ENCODE measurements around the gene DCANP1. TPM values are rescaled to one million over a fixed set of nuclear protein-coding genes. Genes with fewer than 3 reads are reported as not detected.

DCANP1 gene
- total RNA-seq, 1 experiment from 2014 or later: not detected

DNA sequence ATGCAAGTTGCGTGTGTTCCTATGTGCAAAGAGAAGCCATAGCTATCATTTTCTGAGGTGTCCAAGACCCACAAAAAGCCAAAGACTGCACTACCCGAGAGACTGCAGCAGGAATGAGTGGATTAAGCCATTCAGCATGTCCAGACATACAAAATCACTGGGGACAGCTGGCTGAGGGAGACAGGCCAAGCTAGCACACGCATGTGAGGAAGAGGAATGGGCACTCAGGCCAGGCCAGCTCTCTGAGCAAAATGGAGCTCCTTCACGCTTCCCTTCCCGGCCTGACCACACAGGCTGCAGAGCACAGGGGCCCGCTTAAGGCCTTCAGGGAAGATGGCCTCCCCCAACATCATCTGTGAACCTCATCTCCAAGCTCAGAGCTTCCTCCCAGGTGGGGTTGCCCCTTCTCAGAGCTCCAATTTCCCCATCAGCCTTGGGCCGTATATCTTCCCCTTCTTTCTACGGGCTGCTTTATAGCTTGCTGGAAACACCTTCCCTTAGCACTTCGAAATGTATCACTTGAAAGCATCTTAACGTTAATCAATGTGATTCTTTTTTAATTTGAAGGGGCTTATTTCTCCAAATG lies 8.4 kb downstream of the DCANP1 start (continued):
- TF ChIP-seq, protein P1, sequence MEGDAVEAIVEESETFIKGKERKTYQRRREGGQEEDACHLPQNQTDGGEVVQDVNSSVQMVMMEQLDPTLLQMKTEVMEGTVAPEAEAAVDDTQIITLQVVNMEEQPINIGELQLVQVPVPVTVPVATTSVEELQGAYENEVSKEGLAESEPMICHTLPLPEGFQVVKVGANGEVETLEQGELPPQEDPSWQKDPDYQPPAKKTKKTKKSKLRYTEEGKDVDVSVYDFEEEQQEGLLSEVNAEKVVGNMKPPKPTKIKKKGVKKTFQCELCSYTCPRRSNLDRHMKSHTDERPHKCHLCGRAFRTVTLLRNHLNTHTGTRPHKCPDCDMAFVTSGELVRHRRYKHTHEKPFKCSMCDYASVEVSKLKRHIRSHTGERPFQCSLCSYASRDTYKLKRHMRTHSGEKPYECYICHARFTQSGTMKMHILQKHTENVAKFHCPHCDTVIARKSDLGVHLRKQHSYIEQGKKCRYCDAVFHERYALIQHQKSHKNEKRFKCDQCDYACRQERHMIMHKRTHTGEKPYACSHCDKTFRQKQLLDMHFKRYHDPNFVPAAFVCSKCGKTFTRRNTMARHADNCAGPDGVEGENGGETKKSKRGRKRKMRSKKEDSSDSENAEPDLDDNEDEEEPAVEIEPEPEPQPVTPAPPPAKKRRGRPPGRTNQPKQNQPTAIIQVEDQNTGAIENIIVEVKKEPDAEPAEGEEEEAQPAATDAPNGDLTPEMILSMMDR (IDR thresholded peaks at IDR 0.05 in 2 of 3, conservative IDR thresholded peaks at IDR 0.05 in 1 of 3; ENCODE audit: borderline replicate concordance in 1 of 3, insufficient read depth in 1 of 3, low read depth in 2 of 3, low read length in 2 of 3): no peak
- TF ChIP-seq ATF3 (IDR thresholded peaks at IDR 0.05) (no peak), CBX3 (IDR thresholded peaks at IDR 0.05; ENCODE audit: low read depth) (no peak), EZH2phosphoT487 (IDR thresholded peaks at IDR 0.05; ENCODE audit: borderline replicate concordance) (no peak)

GRCh38 chr5:135437796-135438560 lies 9.2 kb downstream of the DCANP1 start:
- peak; percentile 79 for ATAC-seq
- peaks cover 10 to 17% of the 10 kb centered on the region in 2 experiments; a peak in 3 of 4 replicates for H3K4me1 ChIP-seq (ENCODE audit: control insufficient read depth in 1 of 2, insufficient read depth in 2 of 2, low read length in 2 of 2)
- no peaks in the 10 kb centered on the region for H3K36me3 ChIP-seq (ENCODE audit: control insufficient read depth in 1 of 2, insufficient read depth in 2 of 2, low read length in 2 of 2)
- TF ChIP-seq CEBPB (IDR thresholded peaks at IDR 0.05; ENCODE audit: low read depth) (no peak), EZH2phosphoT487 (IDR thresholded peaks at IDR 0.05; ENCODE audit: borderline replicate concordance) (no peak), ZNF274 (IDR thresholded peaks at IDR 0.05; ENCODE audit: low read depth, low read length) (no peak), EZH2 (IDR thresholded peaks at IDR 0.05) (no peak), POLR2AphosphoS5 (IDR thresholded peaks at IDR 0.05; ENCODE audit: low read depth, low read length) (peak; percentile 43; the same call in 1 of the 2 replicates), ATF3 (IDR thresholded peaks at IDR 0.05) (no peak), MAX (IDR thresholded peaks at IDR 0.05) (peak; percentile 95), EGR1 (IDR thresholded peaks at IDR 0.05; ENCODE audit: low read depth) (no peak), TCF7L2 (IDR thresholded peaks at IDR 0.05; ENCODE audit: borderline replicate concordance, extremely low read depth, insufficient read depth, insufficient read length) (peak; percentile 91), SRF (IDR thresholded peaks at IDR 0.05; ENCODE audit: low read depth) (no peak), POLR2A (IDR thresholded peaks at IDR 0.05; ENCODE audit: borderline replicate concordance, extremely low read depth, insufficient read depth, insufficient read length) (no peak), JUND (IDR thresholded peaks at IDR 0.05) (no peak)
- TF ChIP-seq, protein P2, sequence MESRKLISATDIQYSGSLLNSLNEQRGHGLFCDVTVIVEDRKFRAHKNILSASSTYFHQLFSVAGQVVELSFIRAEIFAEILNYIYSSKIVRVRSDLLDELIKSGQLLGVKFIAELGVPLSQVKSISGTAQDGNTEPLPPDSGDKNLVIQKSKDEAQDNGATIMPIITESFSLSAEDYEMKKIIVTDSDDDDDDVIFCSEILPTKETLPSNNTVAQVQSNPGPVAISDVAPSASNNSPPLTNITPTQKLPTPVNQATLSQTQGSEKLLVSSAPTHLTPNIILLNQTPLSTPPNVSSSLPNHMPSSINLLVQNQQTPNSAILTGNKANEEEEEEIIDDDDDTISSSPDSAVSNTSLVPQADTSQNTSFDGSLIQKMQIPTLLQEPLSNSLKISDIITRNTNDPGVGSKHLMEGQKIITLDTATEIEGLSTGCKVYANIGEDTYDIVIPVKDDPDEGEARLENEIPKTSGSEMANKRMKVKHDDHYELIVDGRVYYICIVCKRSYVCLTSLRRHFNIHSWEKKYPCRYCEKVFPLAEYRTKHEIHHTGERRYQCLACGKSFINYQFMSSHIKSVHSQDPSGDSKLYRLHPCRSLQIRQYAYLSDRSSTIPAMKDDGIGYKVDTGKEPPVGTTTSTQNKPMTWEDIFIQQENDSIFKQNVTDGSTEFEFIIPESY (IDR thresholded peaks at IDR 0.05; ENCODE audit: extremely low read depth, insufficient replicate concordance, low read length): no peak
- TF ChIP-seq, protein P1 (IDR thresholded peaks at IDR 0.05 in 2 of 3, conservative IDR thresholded peaks at IDR 0.05 in 1 of 3; ENCODE audit: borderline replicate concordance in 1 of 3, insufficient read depth in 1 of 3, low read depth in 2 of 3, low read length in 2 of 3): 0 out of 6 replicates have a peak, but pooled peaks of 1 of the 3 experiments have one; percentile 17

More at GRCh38 chr5:135437796-135438560, 9.2 kb downstream of the DCANP1 start:
- no peaks in the 10 kb centered on the region for H3K27me3 ChIP-seq (ENCODE audit: insufficient read depth, low read length)
- BruUV-seq (replicated peaks): no TSS peak
- ChIA-PET POLR2A (no interaction called here), CTCF (interaction anchor here (1.8 to 2.1 kb wide), 3 partner anchors 12 to 25 kb away, joined by 12 to 17 read pairs (median 14); no protein-coding TSS in a partner anchor), RAD21 (ENCODE audit: low non-redundant PET in 1 of 2, low total read pairs in 2 of 2, uncharacterized antibody in 2 of 2, unreplicated experiment in 2 of 2) (no interaction called here)
- intact Hi-C loops (cut with micrococcal nuclease): no loop called here
- no peak overlapping the region for H3K4me3 ChIP-seq (replicated peaks in 1 of 2; ENCODE audit: low read depth in 1 of 2, low read length in 2 of 2)
- H2AFZ ChIP-seq (ENCODE audit: low read depth, low read length, poor library complexity, severe bottlenecking): peak overlapping the region; percentile 62
- H4K20me1 ChIP-seq (ENCODE audit: insufficient read depth): no peaks in the 10 kb centered on the region
- no peak overlapping the region for H3K9ac ChIP-seq (ENCODE audit: low read length)
- peak; percentile 44 for DNase-seq (ENCODE audit: low read depth, low spot score)
- H3K9me2 ChIP-seq (ENCODE audit: insufficient read depth): no peaks in the 10 kb centered on the region
- no peaks in the 10 kb centered on the region for H3K9me3 ChIP-seq (ENCODE audit: control insufficient read depth in 1 of 2, insufficient read depth in 1 of 2, low read depth in 1 of 2, low read length in 2 of 2)
- no peaks in the 10 kb centered on the region for H3K79me2 ChIP-seq (ENCODE audit: insufficient read depth, low read length)
- no peak overlapping the region for H3K27ac ChIP-seq (ENCODE audit: low read depth, low read length)
- peak overlapping the region; percentile 18 for H3K4me2 ChIP-seq (ENCODE audit: low read length)
